GM12872 (cell line): ENCODE results near the gene INSM1.

Experiments
- TF ChIP-seq, protein P1 (sequence below): IDR thresholded peaks from 3 replicates; pipeline ENCODE4 v1.5.1; 2011; ENCODE audit warnings: low read depth, mild to moderate bottlenecking, low read length, moderate library complexity; ENCODE audit not compliant: insufficient read depth

INSM1 gene

DNA sequence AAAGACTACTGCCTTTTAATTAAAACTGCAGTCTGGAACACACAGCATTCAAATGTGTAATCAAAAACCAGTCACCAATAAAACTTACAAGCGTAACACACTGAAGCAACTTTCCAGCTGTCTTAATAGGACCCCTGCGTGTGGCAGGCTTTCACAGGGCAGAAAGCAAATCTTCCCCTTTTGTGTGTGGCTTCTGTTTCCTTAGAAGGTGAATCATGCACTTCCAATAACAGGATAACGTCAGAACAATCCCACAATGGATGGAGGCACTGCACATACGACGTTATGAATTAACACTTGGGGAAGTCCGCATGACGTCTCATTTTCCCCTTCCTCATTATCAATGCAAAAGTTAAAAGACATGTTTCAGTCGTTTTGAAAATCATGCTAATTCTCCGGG lies 44.8 kb downstream of the INSM1 start:
- TF ChIP-seq, protein P1, sequence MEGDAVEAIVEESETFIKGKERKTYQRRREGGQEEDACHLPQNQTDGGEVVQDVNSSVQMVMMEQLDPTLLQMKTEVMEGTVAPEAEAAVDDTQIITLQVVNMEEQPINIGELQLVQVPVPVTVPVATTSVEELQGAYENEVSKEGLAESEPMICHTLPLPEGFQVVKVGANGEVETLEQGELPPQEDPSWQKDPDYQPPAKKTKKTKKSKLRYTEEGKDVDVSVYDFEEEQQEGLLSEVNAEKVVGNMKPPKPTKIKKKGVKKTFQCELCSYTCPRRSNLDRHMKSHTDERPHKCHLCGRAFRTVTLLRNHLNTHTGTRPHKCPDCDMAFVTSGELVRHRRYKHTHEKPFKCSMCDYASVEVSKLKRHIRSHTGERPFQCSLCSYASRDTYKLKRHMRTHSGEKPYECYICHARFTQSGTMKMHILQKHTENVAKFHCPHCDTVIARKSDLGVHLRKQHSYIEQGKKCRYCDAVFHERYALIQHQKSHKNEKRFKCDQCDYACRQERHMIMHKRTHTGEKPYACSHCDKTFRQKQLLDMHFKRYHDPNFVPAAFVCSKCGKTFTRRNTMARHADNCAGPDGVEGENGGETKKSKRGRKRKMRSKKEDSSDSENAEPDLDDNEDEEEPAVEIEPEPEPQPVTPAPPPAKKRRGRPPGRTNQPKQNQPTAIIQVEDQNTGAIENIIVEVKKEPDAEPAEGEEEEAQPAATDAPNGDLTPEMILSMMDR, result no peak

DNA sequence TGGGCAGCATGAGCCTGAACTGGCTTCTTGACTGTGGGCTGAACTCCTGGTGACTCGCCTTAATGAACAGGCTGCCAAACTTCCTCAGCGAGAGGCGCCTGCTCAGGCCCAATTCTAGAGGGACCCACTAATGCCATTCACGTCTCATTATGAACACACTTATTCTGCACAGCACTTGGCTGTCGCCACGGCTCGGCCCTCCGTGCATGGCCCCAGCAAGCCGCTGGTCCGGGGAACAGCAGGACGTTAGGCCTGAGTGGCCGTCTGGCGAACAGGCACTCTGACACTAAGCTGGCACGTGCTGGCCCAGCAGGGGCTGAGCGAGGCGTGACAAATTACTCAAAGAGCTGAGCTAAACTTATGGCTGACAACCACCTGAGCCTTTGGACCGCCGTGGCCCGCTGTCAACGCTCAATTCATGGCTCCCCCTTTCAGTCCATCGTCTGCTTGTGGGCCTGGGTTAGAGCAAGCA lies 45.9 kb downstream of the INSM1 start:
- TF ChIP-seq, protein P1, result no peak

DNA sequence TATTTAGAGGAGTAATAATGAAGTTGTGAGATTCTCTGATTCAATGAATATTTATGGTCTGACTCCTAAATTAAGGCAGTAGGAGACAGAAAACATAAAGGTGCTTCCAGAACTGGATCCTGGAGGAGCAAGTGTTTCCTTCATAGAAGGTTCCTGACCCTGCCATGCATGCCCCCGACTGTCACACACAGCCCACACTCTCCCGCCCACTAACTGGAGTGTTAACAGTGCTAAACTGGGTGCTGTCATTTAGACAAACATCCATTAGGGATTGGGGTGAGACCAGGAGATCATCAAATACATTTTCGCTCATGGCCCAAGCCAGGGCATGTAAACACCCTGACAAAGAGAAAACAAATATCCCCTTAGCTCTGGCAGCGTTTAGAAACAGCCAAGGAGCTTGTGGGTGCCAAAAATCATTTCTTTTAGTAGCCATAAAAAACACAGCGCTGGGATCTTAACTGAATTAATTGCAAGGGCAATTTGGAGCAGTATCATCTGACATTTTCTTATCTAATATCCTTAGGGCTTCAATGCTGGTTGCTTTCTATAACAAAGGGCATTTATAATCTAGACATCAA lies 46.8 kb downstream of the INSM1 start:
- TF ChIP-seq, protein P1, result no peak

DNA sequence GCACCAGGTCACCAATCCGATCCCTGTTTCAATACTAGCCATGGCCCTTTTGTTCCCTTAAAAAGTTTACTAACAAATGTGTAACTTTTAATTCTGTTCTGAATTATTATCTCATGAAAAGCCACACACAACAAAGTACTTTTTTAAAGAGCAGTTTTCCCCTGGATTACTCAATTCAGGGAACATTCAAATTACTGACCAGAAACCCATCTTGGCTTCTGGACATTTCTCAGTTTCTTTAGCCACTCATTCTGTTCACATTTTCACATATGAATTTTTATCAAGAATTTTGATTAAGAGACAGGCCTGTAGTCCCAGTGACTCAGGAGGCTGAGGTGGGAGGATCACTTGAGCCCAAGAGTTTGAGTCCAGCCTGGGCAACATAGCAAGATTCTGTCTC lies 47.4 kb downstream of the INSM1 start:
- TF ChIP-seq, protein P1, result no peak

DNA sequence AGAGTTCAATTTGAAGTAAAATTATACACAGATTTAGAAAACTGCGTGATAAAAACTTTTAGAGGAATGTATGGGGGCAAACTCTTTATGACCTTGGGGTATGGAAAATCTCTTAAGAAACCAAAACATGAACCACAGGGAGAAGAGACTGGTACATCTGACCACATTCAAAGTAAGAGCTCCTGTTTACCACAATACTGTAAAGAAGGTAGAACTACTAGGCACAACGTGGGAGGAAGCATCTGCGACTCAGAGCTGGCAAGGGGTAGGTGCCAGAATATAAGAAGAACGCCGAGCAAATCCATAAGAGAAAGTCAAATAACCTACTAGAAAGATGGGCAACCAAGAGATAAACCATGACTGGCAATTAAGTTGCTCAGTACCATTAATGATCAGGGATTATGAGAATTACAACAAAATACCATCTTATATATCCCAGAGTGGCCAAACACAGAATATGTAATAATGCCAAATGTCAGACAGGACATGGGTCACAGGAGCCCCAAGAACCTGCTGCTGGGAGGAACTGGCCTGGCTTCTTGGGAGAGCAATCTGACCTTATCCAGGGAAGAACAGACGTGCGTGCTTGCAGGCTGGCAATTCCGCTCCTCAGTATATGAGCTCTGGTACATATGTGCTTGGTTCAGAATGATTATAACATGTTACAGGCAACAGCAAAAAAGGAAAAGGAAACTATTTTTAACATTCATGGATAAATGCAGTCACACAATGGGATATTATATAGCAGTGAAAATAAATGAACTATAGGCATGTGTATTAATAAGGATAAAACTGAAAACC lies 50.2 kb downstream of the INSM1 start:
- TF ChIP-seq, protein P1, result no peak
